Stomach (tissue), 4 donors: ENCODE results near the gene ANAPC5.

ENCODE experiments used
- CTCF ChIP-seq, 7 experiments: fragments of 450-650 bp in 4 of 7; fragments of 200-600 bp in 3 of 7; sonication (generic) in 3 of 7; IDR thresholded peaks; one replicate each; pipeline ENCODE4 v1.5.1; 2016 to 2019; ENCODE audit warnings: antibody characterized with exemption in 7 of 7, control low read depth in 2 of 7, mild to moderate bottlenecking in 1 of 7
- POLR2A ChIP-seq, 4 donors: fragments of 450-650 bp; IDR thresholded peaks; one replicate each; pipeline ENCODE4 v1.6.1; 2016; ENCODE audit warnings: antibody characterized with exemption in 4 of 4, control low read depth in 2 of 4, mild to moderate bottlenecking in 1 of 4, moderate library complexity in 1 of 4

DNA sequence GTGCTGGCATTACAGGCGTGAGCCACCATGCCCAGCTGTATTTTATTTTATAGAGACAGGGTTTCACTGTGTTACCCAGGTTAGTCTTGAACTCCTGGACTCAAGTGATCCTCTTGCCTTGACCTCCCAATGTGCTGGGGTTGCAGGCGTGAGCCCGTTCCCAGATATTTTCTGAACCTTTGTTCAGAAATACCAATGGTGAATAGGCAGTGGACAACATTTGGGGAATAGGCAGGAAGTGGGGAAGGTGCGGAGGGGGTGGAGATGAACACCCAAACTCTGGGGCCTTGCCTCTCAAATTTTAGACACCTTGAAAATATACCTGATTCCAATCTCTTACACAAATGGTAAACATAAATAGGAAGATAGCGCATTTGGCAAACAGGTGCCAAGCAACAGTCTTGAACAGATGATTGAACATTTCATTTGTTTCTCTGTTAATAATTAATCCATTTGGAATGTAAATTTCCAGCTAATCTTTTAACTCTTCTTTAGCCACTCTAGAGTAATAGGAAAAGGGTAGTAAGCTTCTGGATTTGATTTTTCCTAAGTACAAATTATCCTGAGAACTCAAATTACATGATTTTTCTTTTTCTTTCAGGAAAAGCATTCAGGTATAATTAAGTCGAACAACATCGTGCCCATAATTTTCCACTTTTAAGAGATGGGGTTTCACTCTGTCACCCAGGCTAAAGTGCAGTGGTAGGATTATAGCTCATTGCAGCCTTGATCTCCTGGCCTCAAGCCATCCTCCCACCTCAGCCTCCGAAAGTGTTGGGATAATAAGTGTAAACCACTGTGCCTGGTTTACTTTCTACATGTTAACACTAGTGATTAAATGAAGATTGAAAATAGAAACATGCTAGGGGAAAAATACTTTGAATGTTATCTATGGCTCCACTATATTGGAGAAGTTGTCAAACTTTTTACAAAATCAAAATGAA, 24.8 kb upstream of the ANAPC5 start:
- TF ChIP-seq CTCF (IDR thresholded peaks at IDR 0.05) (no peak), POLR2A (IDR thresholded peaks at IDR 0.05) (no peak)
